HepG2 (cell line): ENCODE measurements around the gene ABCB6. TPM values are rescaled to one million over a fixed set of nuclear protein-coding genes. Genes with fewer than 3 reads are reported as not detected.

Experiments
- DR1 ChIP-seq: sonication (generic); formaldehyde crosslinking; IDR thresholded peaks from 2 replicates; pipeline ENCODE4 v1.8.0; 2021; ENCODE audit warnings: mild to moderate bottlenecking, missing genetic modification reagents, inconsistent platforms
- E2F2 ChIP-seq: sonication (generic); formaldehyde crosslinking; IDR thresholded peaks from 2 replicates; pipeline ENCODE4 v1.4.0; 2020; ENCODE audit warnings: missing genetic modification reagents, borderline replicate concordance
- HHEX ChIP-seq: IDR thresholded peaks from 2 replicates; pipeline ENCODE4 v1.6.1; 2016; ENCODE audit warnings: control low read depth
- KAT2B ChIP-seq: fragments of 150-350 bp; IDR thresholded peaks from 2 replicates; pipeline ENCODE4 v1.6.1; 2014; ENCODE audit warnings: low read depth, low read length, borderline replicate concordance
- MED1 ChIP-seq: sonication (generic); formaldehyde crosslinking; IDR thresholded peaks from 2 replicates; pipeline ENCODE4 v1.4.0; 2020; ENCODE audit warnings: missing genetic modification reagents
- MLX ChIP-seq: IDR thresholded peaks from 2 replicates; pipeline ENCODE4 v1.6.1; 2016
- NFE2L1 ChIP-seq: sonication (generic); formaldehyde crosslinking; IDR thresholded peaks from 2 replicates; pipeline ENCODE4 v1.4.0; 2020; ENCODE audit warnings: missing genetic modification reagents, mild to moderate bottlenecking, borderline replicate concordance
- POLR2G ChIP-seq: fragments of 200-400 bp; formaldehyde crosslinking; IDR thresholded peaks from 2 replicates; pipeline ENCODE4 v1.6.1; 2018; ENCODE audit warnings: mild to moderate bottlenecking, low read depth, low read length, moderate library complexity
- SKIL ChIP-seq: sonication (generic); formaldehyde crosslinking; IDR thresholded peaks from 2 replicates; pipeline ENCODE4 v1.8.0; 2022; ENCODE audit warnings: missing genetic modification reagents, mild to moderate bottlenecking, moderate library complexity, borderline replicate concordance
- SRSF1 ChIP-seq: fragments of 200-400 bp; formaldehyde crosslinking; optimal IDR thresholded peaks from 2 replicates; pipeline ENCODE3; 2017; ENCODE audit warnings: mild to moderate bottlenecking, low read depth, low read length, moderate library complexity
- STAG1 ChIP-seq: sonication (generic); formaldehyde crosslinking; IDR thresholded peaks from 2 replicates; pipeline ENCODE4 v1.4.0; 2020; ENCODE audit warnings: missing genetic modification reagents
- TBP ChIP-seq: sonication (generic); formaldehyde crosslinking; IDR thresholded peaks from 2 replicates; pipeline ENCODE4 v1.5.0; 2020; ENCODE audit warnings: missing genetic modification reagents
- TOE1 ChIP-seq: sonication (generic); formaldehyde crosslinking; IDR thresholded peaks from 2 replicates; pipeline ENCODE4 v1.4.0; 2020; ENCODE audit warnings: mild to moderate bottlenecking, missing genetic modification reagents
- U2AF2 ChIP-seq: fragments of 200-400 bp; formaldehyde crosslinking; IDR thresholded peaks from 2 replicates; pipeline ENCODE4 v1.6.1; 2017; ENCODE audit warnings: low read depth, mild to moderate bottlenecking, low read length
- ZBTB44 ChIP-seq: sonication (generic); formaldehyde crosslinking; IDR thresholded peaks from 2 replicates; pipeline ENCODE4 v1.4.0; 2020; ENCODE audit warnings: missing genetic modification reagents
- ZIK1 ChIP-seq: sonication (generic); formaldehyde crosslinking; IDR thresholded peaks from 2 replicates; pipeline ENCODE4 v1.5.0; 2020; ENCODE audit warnings: mild to moderate bottlenecking, low read depth, missing genetic modification reagents, borderline replicate concordance
- ZNF260 ChIP-seq: sonication (generic); formaldehyde crosslinking; IDR thresholded peaks from 2 replicates; pipeline ENCODE4 v1.4.0; 2020; ENCODE audit warnings: missing genetic modification reagents, low read depth, mild to moderate bottlenecking, borderline replicate concordance
- ZNF414 ChIP-seq: sonication (generic); formaldehyde crosslinking; IDR thresholded peaks from 2 replicates; pipeline ENCODE4 v1.5.0; 2020; ENCODE audit warnings: missing genetic modification reagents
- ZNF501 ChIP-seq: sonication (generic); formaldehyde crosslinking; IDR thresholded peaks from 2 replicates; pipeline ENCODE4 v1.5.1; 2020; ENCODE audit warnings: mild to moderate bottlenecking, moderate library complexity, missing genetic modification reagents
- ZNF672 ChIP-seq: sonication (generic); formaldehyde crosslinking; IDR thresholded peaks from 2 replicates; pipeline ENCODE4 v1.8.1; 2022; ENCODE audit warnings: missing genetic modification reagents
- polyA plus RNA-seq, 8 experiments: library from polyadenylated mRNA; depleted of rRNA in 3 of 8; stranded (reverse) in 7 of 8; unstranded in 1 of 8; fragments of >200 nt; fragmentation: Illumina TruSeq in 4 of 8; extraction: Trizol in 4 of 8; gene quantifications; 2 replicates each; pipeline versions ENCODE4 v1.2.1 to v1.2.3, GENCODE V29; 2011 to 2016; ENCODE audit warnings: low read depth in 4 of 8, missing spikeins in 1 of 8, mixed read lengths in 1 of 8; ENCODE audit not compliant: insufficient read depth in 1 of 8
- total RNA-seq, 5 experiments: library from RNA; depleted of rRNA; stranded (reverse); fragments of >200 nt; fragmentation: Illumina TruSeq; extraction: Trizol; gene quantifications; 2 replicates each; pipeline ENCODE4 v1.2.3, GENCODE V29; 2016; ENCODE audit warnings: low read depth in 1 of 5

Gene ABCB6
- total and polyA plus RNA-seq, 2 of the 13 experiments (the other 11 are each of a cell fraction or from before 2014, with no cell fraction given) = 91.1 to 137 TPM

- TF ChIP-seq ZBTB44 (CRISPR knock-in tag) = peak; percentile 29; the same call in 1 of the 2 replicates
- no peak; the same call in 1 of the 2 replicates for TF ChIP-seq ZNF414 (CRISPR knock-in tag)
- peak; percentile 6; the same call in 1 of the 2 replicates for TF ChIP-seq STAG1 (CRISPR knock-in tag)
- peak; percentile 97 for TF ChIP-seq POLR2G
- no peak for TF ChIP-seq E2F2 (CRISPR knock-in tag)
- no peak for TF ChIP-seq ZNF260 (CRISPR knock-in tag)
- peak; percentile 80 for TF ChIP-seq SRSF1
- TF ChIP-seq DR1 (CRISPR knock-in tag) = peak; percentile 81
- TF ChIP-seq ZNF672 (CRISPR knock-in tag) = no peak
- no peak for TF ChIP-seq TOE1
- peak; percentile 90 for TF ChIP-seq ZIK1
- TF ChIP-seq SKIL (CRISPR knock-in tag) = peak; percentile 47; the same call in 1 of the 2 replicates
- TF ChIP-seq TBP (CRISPR knock-in tag) = no peak
- TF ChIP-seq NFE2L1 = no peak
- TF ChIP-seq ZNF501 (CRISPR knock-in tag) = 0 out of 2 replicates have a peak, but pooled peaks have one; percentile 28
- TF ChIP-seq MED1 (CRISPR knock-in tag) = peak; percentile 77
- TF ChIP-seq HHEX (CRISPR knock-in tag) = no peak
- TF ChIP-seq KAT2B = no peak
- peak; percentile 68; the same call in 1 of the 2 replicates for TF ChIP-seq U2AF2
- TF ChIP-seq MLX = no peak
Observed at GRCh38 chr2:219177552-219178376, 41.0 kb downstream of the ABCB6 start, which contains the start of gene RETREG2 (continued).
